Inferior parietal cortex (tissue), 1 donor: ENCODE measurements around the gene C11orf68.
A peak's percentile ranks its signal among the peaks of the same experiment; 100 is the strongest.

Experiments
- DNase-seq: peaks from one replicate; pipeline ENCODE4 v3.0.0-alpha.2; 2016; ENCODE audit errors: extremely low spot score

The C11orf68 gene

DNA sequence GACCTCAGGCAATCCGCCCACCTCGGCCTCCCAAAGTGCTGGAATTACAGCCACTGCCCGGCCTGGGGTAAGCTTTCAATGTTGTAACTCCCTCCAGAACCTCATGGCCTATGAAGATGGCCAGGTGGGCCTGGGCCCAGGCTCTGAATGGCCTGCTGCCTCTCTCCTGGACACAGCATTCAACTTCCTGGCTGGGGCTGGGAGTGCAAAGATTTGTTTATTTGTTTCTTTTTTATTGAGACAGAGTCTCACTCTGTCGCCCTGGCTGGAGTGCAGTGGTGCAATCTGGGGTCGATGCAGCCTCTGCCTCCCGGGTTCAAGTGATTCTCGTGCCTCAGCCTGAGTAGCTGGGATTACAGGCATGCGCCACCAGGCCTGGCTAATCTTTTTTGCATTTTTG, 25.9 kb upstream of the C11orf68 start:
- DNase-seq: no peak

- DNase-seq: no peak
These were observed 25.3 kb upstream of the C11orf68 start for GRCh38 chr11:65944191-65944590.

- DNase-seq: no peak
These were observed 23.7 kb upstream of the C11orf68 start for GRCh38 chr11:65942531-65942930.

- no peak for DNase-seq
These were observed 23.0 kb upstream of the C11orf68 start for GRCh38 chr11:65941720-65942310.

DNA sequence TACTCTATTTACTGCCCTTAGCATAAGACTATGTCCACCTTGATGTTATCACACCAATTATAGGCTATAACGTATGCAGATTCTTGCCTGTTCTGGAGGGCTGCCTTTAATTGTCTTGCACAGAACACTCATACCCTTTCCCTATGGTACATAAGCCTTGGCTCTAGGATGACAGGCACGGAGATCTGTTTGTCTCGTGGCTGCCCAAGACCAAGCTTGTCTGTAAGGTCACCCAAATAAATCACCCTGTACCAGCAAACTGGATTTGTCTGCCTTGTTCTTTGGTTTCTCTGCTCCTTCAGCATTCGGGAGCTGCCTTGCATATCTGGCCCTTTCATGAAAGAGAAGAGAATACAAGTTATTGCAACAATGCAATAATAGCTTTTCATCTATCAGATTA, 18.9 kb upstream of the C11orf68 start:
- no peak for DNase-seq

DNA sequence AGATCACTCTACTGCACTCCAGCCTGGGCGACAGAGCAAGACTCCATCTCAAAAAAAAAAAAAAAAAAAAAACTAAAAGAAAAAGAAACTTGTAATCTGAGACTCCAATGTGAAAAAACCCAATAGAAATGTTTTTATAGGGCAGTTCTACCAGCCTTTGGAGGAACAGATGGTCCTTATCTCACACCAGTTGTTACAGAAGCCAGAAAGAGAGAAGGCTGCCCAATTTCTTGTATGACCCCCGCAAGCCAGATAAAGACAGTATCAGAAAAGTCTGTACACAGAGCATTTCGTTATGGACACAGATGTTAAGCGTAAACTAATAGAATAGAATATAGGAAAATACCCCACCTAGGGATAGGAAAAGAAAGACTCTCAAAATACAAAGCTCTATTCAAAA, 15.2 kb upstream of the C11orf68 start:
- no peak for DNase-seq

DNA sequence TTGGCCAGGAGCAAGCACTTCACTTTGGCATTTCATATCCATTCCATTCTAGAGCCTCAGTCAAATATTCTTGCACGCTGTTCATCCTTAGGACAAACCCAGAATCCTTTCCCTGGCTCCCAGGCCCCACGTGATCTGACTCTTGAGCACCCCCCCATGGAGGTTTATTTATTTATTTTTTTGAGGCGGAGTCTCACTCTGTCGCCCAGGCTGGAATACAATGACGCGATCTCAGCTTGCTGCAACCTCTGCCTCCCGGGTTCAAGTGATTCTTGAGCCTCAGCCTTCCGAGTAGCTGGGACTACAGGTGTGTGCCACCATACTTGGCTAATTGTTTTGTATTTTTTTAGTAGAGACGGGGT, 13.7 kb upstream of the C11orf68 start:
- DNase-seq: no peak

DNA sequence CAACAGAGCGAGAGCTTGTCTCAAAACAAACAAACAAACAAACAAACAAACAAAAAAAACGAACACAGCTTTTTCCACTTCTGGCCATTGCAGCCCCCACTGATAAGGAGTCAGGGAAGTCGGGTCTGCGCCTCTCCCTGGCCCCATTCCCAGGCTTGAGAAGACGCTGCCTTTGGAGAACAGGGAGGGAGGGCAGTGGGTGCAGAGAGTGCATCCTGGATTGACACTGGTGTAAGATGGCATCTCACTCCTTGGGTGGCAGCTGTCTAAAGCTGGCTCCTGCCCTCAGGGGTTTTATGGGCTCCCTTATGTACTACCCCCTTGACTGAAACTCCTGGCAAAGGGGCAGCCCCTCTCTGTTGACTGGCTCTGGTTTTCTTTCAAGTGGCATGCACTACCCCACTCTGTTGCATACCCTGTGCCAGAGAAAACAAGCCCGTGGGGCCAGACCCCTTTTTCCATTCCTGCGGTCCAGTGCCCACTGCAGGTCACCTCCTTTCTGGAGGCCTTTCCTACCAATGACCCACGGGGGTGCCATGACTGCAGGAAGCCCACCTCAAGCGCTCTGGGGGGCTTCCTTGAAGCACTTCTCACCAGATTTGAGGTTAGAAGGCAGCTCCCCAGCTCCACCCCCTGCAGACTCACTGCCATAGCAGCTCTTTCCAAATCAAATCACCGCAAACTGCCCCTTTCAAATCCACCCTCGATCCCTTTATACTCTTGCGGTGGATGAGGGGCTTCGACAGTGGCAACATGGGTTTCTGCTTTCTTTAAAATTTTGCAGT, 13.1 kb upstream of the C11orf68 start:
- DNase-seq: no peak

- DNase-seq: no peak
These were observed 9.8 kb upstream of the C11orf68 start for GRCh38 chr11:65928667-65929066.

GRCh38 chr11:65927904-65928397, 9.1 kb upstream of the C11orf68 start:
- DNase-seq: no peak

DNA sequence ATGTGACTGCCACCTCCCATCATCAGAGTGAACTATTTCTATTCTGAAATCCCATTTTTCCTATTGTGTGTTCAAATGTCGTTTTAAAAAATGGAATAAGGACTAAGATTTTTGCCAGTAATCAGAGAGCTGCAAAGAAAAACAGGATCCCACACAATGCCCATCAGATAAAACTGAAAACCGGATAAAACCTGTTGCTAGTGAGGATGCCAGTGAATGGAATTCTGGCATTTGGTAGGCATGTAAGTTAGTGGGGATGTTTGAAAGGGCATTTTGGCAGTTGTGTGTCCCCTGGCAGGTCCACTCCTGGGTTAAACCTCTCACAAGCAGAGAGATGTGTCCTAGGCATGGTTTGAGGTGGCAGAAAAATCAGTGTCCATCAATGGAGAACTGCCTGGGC, 6.5 kb upstream of the C11orf68 start:
- DNase-seq: no peak

GRCh38 chr11:65922565-65922964, 3.7 kb upstream of the C11orf68 start:
- no peak for DNase-seq

DNA sequence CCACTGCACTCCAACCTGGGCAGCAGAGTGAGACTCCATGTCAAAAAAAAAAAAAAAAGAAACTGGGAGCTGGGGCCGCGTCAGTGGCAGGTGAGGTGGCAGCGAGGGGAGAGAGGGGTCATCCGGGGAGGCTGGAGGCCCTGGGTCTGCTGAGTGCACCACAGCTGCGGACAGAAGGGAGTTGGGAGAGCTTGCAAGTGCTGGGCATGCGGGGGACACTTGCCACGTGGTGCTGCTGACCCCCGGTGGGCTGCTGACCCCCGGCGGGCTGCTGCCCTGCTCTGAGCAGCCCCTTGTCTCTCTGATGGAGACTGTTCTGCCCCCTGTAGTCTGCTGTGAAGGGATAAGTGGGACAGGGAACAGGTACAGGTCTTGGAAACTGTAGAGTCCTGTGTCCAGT, 3.0 kb upstream of the C11orf68 start:
- no peak for DNase-seq

DNA sequence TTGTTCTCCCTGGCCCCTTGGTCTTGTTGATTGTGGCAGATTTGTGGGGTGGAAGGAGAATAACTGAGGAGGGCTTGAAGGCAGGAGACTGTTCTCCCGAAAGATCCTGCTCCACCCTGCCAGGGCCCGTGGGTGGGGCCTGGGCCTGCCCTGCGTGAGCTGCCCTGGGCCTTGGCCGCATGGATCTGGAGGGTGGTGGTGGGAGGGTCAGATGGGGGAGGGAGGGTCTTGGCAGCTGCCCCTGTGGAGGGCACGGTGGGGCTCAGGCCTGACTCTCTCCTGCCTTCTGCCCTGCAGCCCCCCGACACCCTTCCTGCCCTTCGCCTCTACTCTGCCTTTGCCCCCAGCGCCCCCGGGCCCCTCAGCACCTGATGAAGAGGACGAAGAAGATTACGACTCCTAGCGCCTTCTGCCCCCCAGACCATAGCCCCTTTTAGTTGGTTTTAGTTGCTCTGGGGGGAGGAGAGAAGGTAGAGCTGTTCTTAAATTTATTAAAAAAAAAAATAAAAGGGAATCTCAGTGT, 2.2 kb upstream of the C11orf68 start:
- DNase-seq: no peak

- no peak for DNase-seq
These were observed 1.5 kb upstream of the C11orf68 start for GRCh38 chr11:65920372-65920802.

GRCh38 chr11:65919573-65920371, 910 bp upstream of the C11orf68 start:
- no peak for DNase-seq

GRCh38 chr11:65919141-65919572, 295 bp upstream of the C11orf68 start, which contains the start of gene DRAP1:
Gene DRAP1 (plus strand): TSS chr11:65919426. CDS start chr11:65919502, 76 bp downstream.
- peak; percentile 94 for DNase-seq

- DNase-seq: no peak
These were observed 1.2 kb downstream of the C11orf68 start for GRCh38 chr11:65917434-65918210.

DNA sequence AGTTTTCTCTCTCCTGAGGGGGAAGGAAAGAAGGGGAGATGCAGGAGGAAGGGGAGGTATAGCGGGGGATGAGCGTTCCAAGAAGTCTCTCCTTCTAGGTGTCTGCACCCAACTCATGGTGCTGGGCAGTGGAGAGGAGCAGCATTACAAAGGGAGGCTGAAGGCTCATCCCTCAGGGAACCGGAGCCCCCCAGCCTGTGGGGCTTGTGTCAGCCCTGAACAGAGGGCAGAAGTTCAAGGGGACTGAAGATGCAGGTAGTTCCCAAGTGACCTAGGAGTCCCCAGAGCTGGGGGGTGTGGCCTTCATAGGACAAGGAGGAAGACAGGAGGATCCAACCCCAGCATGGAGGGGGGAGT, 1.8 kb downstream of the C11orf68 start:
- DNase-seq: no peak

DNA sequence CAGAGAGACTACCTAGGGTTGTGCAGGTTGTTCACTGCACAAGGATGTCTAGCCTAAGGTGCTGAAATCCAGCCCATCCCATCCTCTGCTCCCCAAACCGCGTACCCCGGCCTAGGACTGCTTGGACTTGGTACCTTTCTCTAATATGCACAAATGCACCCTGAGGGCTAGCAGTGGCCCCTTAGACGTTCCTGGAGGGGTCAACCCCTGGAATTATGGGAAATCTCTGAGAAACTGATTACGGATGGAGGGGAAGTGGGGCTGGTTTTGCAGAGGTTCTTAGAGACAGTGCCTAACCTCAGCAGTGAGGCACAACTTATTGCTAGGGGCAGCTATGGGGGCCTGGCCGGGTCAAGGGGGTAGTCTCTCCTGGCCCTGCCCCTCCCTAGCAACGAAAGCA, 2.5 kb downstream of the C11orf68 start:
- DNase-seq: no peak

GRCh38 chr11:65915821-65916251, 3.0 kb downstream of the C11orf68 start:
- DNase-seq: no peak
